Tibial nerve (tissue), 4 donors: ENCODE data around the gene CHMP5. TPM values are rescaled to one million over a fixed set of nuclear protein-coding genes. Genes with fewer than 3 reads are reported as not detected.

Experiments used
- total RNA-seq, 4 donors: library from RNA; depleted of rRNA; stranded (reverse); fragments of >200 nt; gene quantifications; one replicate each; pipeline ENCODE4 v1.1.0, GENCODE V29; 2016

Gene CHMP5
- total RNA-seq, 4 donors from 2014 or later, result 56.1 to 67.4 (median 59.3) TPM

Other genes starting within 250 kb of the CHMP5 start
- 10 to 100 TPM; 58.1 to 81.6 (median 72.3) TPM for gene DNAJA1, start 239.8 kb upstream of the CHMP5 start, total RNA-seq
- 10 to 100 TPM; 15.1 to 19.9 (median 16.8) TPM for gene SMU1, start 188.4 kb upstream of the CHMP5 start, total RNA-seq
- gene B4GALT1, start 97.7 kb upstream of the CHMP5 start, total RNA-seq, result 10 to 100 TPM; 51.6 to 74.4 (median 65.3) TPM
- gene SPINK4, start 24.9 kb upstream of the CHMP5 start, total RNA-seq, result not detected
- 100 to 1,000 TPM; 108 to 134 (median 123) TPM for gene BAG1, start 341 bp upstream of the CHMP5 start, total RNA-seq
- 10 to 100 TPM; 35.2 to 45.9 (median 40.5) TPM for gene NFX1, start 25.5 kb downstream of the CHMP5 start, total RNA-seq
- 10 to 100 TPM; 14.1 to 51.6 (median 31.0) TPM for gene AQP7, start 137.5 kb downstream of the CHMP5 start, total RNA-seq
- 100 to 1,000 TPM in 2 of 4 donors, 10 to 100 TPM in 2; 41.1 to 200 (median 96.8) TPM for gene AQP3, start 182.5 kb downstream of the CHMP5 start, total RNA-seq
- 10 to 100 TPM; 25.7 to 37.2 (median 27.9) TPM for gene NOL6, start 208.9 kb downstream of the CHMP5 start, total RNA-seq